GM21381 (cell line): ENCODE data around the gene SPTB.

Source experiments
- ATAC-seq: cut with Tn5 transposase; IDR thresholded peaks from one replicate; pipeline ENCODE4 v1.9.1; 2021; ENCODE audit warnings: mild to moderate bottlenecking, moderate library complexity; ENCODE audit not compliant: unreplicated experiment

SPTB gene

GRCh38 chr14:64719601-64720000 lies 160.1 kb downstream of the SPTB start:
- no peak for ATAC-seq

GRCh38 chr14:64718762-64719161 lies 160.9 kb downstream of the SPTB start:
- no peak for ATAC-seq

GRCh38 chr14:64717870-64718269 lies 161.8 kb downstream of the SPTB start:
- ATAC-seq, result no peak

- ATAC-seq, result no peak
Observed at GRCh38 chr14:64715628-64716412, 163.9 kb downstream of the SPTB start.

- ATAC-seq, result no peak
Observed at GRCh38 chr14:64715146-64715627, 164.5 kb downstream of the SPTB start.

GRCh38 chr14:64714432-64715025 lies 165.2 kb downstream of the SPTB start:
- no peak for ATAC-seq

- no peak for ATAC-seq
Observed at GRCh38 chr14:64713677-64714076, 166.0 kb downstream of the SPTB start.

- no peak for ATAC-seq
Observed at GRCh38 chr14:64711039-64711438, 168.7 kb downstream of the SPTB start.

- ATAC-seq, result no peak
Observed at GRCh38 chr14:64709126-64709525, 170.6 kb downstream of the SPTB start.

- ATAC-seq, result no peak
Observed at GRCh38 chr14:64708148-64709004, 171.3 kb downstream of the SPTB start.

GRCh38 chr14:64707661-64708060 lies 172.0 kb downstream of the SPTB start:
- no peak for ATAC-seq

GRCh38 chr14:64706593-64707193 lies 173.0 kb downstream of the SPTB start:
- no peak for ATAC-seq

- no peak for ATAC-seq
Observed at GRCh38 chr14:64706119-64706592, 173.6 kb downstream of the SPTB start.

- no peak for ATAC-seq
Observed at GRCh38 chr14:64705381-64706118, 174.2 kb downstream of the SPTB start.

GRCh38 chr14:64704743-64705380 lies 174.8 kb downstream of the SPTB start:
- no peak for ATAC-seq

- no peak for ATAC-seq
Observed at GRCh38 chr14:64704143-64704742, 175.5 kb downstream of the SPTB start, which contains the start of gene PLEKHG3. Gene PLEKHG3, plus strand, starts transcription at chr14:64704424. Its CDS starts 23,208 bp downstream, at chr14:64727632.

- no peak for ATAC-seq
Observed at GRCh38 chr14:64703395-64704142, 176.1 kb downstream of the SPTB start.
